Measurements from ENCODE around the gene PCED1B. TPM values are rescaled to one million over a fixed set of nuclear protein-coding genes. Genes with fewer than 3 reads are reported as not detected.

PCED1B gene
- total RNA-seq, 2 experiments from 2014 or later = 72.1 to 74.2 TPM

DNA sequence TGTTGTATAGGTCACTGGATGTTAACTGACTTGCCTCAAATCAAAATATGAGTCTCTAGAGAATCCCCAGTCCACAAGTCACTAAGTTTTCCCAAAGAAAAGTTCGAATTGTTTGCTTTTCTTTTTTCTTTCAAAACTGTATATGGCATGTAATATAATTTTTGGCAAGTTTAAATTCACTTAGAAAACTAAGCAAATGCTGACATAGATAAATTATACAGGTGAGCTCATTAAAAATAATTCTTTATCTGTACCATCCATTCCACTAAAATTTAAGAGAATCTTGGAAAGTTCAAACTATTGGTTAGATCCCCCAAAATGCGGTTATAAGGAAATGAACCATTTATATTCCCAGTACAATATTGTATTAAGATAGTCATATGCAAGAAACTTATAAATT, 145.9 kb downstream of the PCED1B start:
- DNase-seq = no peak
- no peaks in the 10 kb centered on the region for H3K27me3 Mint-ChIP-seq (ENCODE audit: low read depth)
- CTCF ChIA-PET = interaction anchor here (0.6 to 2.2 kb wide), 8 partner anchors 14 to 209 kb away, joined by 3 to 8 read pairs (median 4); no protein-coding TSS in a partner anchor
- peak overlapping the region; percentile 82 for H3K27ac Mint-ChIP-seq
- no peak for ATAC-seq
- peak overlapping the region; percentile 70 for H3K4me3 Mint-ChIP-seq
- peaks cover 78% of the 10 kb centered on the region for H3K36me3 Mint-ChIP-seq (ENCODE audit: low read depth)
- POLR2A ChIA-PET = interaction anchor here (0.6 to 1.0 kb wide), 3 partner anchors 9 to 1242 kb away, joined by 3 to 4 read pairs (median 3); no protein-coding TSS in a partner anchor
- no peaks in the 10 kb centered on the region for H3K9me3 Mint-ChIP-seq (ENCODE audit: insufficient read depth)
- H3K4me1 Mint-ChIP-seq (ENCODE audit: low read depth) = peaks cover 75% of the 10 kb centered on the region

DNA sequence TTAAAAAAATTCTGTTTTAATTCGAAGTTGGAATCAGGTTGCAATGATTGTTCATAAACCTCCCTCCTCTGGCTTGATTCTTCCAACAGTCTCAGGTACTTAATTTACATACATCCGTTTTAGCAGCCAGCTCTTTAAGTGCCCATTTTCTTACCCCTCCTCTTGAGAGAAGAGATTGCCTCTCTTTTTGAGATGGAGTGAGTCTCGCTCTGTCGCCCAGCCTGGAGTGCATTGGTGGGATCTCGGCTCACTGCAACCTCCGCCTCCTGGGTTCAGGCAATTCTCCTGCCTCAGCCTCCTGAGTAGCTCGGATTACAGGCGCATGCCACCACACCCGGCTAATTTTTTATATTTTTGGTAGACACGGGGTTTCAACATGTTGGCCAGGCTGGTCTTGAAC, 146.8 kb downstream of the PCED1B start:
- H3K27ac Mint-ChIP-seq = peak overlapping the region; percentile 18
- CTCF ChIA-PET = interaction anchor here (1.0 to 3.9 kb wide), 8 partner anchors 10 to 171 kb away, joined by 3 to 23 read pairs (median 5); no protein-coding TSS in a partner anchor
- H3K4me3 Mint-ChIP-seq = no peak overlapping the region
- H3K36me3 Mint-ChIP-seq (ENCODE audit: low read depth) = peaks cover 82% of the 10 kb centered on the region
- ATAC-seq (no peak), DNase-seq (no peak)
- H3K4me1 Mint-ChIP-seq (ENCODE audit: low read depth) = peaks cover 75% of the 10 kb centered on the region
- H3K9me3 Mint-ChIP-seq (ENCODE audit: insufficient read depth) = no peaks in the 10 kb centered on the region
- H3K27me3 Mint-ChIP-seq (ENCODE audit: low read depth) = no peaks in the 10 kb centered on the region
- POLR2A ChIA-PET = interaction anchor here (0.7 to 3.6 kb wide), 5 partner anchors 8 to 50 kb away, joined by 3 to 20 read pairs (median 3); no protein-coding TSS in a partner anchor

DNA sequence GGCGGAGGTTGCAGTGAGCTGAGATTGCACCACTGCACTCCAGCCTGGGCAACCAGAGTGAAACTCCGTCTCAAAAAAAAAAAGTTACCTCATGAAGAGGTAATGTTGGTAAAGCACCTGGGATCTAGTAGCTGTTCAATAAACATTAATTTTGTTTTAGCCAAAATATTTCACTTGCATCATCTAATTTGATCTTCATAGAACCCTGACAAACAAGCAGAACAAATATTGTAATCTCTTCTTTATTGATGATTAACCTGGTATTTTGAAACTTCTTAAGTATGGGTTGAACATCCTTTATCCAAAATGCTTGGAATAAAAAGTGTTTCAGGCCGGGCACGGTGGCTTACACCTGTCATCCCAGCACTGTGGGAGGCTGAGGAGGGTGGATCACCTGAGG, 149.4 kb downstream of the PCED1B start:
- no peak overlapping the region for H3K27ac Mint-ChIP-seq
- CTCF ChIA-PET = interaction anchor here (0.7 to 3.9 kb wide), 6 partner anchors 10 to 169 kb away, joined by 3 to 23 read pairs (median 3); no protein-coding TSS in a partner anchor
- H3K27me3 Mint-ChIP-seq (ENCODE audit: low read depth) = no peaks in the 10 kb centered on the region
- peaks cover 67% of the 10 kb centered on the region for H3K4me1 Mint-ChIP-seq (ENCODE audit: low read depth)
- DNase-seq (no peak), ATAC-seq (no peak)
- no peaks in the 10 kb centered on the region for H3K9me3 Mint-ChIP-seq (ENCODE audit: insufficient read depth)
- POLR2A ChIA-PET = interaction anchor here (0.7 to 3.6 kb wide), 7 partner anchors 10 to 169 kb away, joined by 3 to 20 read pairs (median 4); no protein-coding TSS in a partner anchor
- no peak overlapping the region for H3K4me3 Mint-ChIP-seq
- H3K36me3 Mint-ChIP-seq (ENCODE audit: low read depth) = peaks cover 85% of the 10 kb centered on the region

DNA sequence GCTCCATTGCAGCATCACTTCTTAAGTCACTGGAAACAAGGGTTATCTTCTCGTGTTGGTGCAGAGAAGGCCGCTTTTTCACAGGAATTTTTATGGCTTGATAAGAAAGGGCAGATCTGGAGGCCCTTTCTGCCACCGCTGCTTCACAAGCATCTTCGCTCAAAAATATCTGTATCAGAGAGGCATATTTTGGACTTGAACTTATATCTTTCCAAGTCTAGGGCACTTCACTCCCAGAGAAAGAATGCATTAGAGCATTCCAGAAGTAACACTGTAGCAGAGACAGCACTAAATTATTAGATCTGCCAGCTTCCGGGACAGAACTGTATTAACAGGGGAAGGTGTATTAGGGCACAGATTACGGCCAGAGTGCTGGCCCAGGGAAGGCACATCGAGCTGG, 152.0 kb downstream of the PCED1B start:
- peaks cover 88% of the 10 kb centered on the region for H3K36me3 Mint-ChIP-seq (ENCODE audit: low read depth)
- H3K4me3 Mint-ChIP-seq = no peak overlapping the region
- DNase-seq (no peak), ATAC-seq (no peak)
- peak overlapping the region; percentile 10 for H3K27ac Mint-ChIP-seq
- peaks cover 8% of the 10 kb centered on the region for H3K9me3 Mint-ChIP-seq (ENCODE audit: insufficient read depth)
- CTCF ChIA-PET = no interaction called here
- POLR2A ChIA-PET = interaction anchor here (1.0 kb wide), 2 partner anchors 12 to 71 kb away, joined by 3 read pairs; no protein-coding TSS in a partner anchor
- no peaks in the 10 kb centered on the region for H3K27me3 Mint-ChIP-seq (ENCODE audit: low read depth)
- H3K4me1 Mint-ChIP-seq (ENCODE audit: low read depth) = peaks cover 59% of the 10 kb centered on the region

DNA sequence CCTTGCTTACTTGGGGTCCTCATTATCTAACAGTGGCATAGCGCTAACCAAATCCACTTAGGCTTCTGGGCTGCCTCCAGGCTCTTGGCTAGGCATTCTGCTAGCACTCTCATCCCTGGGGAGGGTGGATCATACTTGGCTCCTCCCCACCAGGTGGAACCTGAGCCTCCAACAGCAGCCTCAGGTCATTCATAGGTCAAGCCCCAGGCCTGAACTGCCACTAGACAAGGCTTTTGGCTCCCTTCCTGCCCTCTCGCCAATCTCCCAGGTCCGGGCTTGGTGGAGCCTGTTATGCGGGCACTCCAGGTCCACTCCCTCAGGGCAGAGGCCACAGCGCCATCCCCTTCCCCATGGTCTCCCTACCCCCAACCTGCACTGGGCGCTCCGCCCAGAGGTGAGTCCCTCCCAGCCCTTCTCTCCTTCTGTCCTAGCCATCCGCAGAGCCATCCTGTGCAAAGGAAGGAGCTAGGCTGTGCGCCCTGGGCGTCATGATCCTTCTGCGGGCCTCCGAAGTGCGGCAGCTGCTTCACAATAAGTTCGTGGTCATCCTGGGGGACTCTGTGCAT, 155.2 kb downstream of the PCED1B start:
- no peak for ATAC-seq
- Mint-ChIP-seq H3K27me3 (ENCODE audit: low read depth) (no peaks in the 10 kb centered on the region), H3K36me3 (ENCODE audit: low read depth) (peaks cover 81% of the 10 kb centered on the region), H3K9me3 (ENCODE audit: insufficient read depth) (peaks cover 10% of the 10 kb centered on the region), H3K27ac (no peak overlapping the region), H3K4me1 (ENCODE audit: low read depth) (peaks cover 59% of the 10 kb centered on the region), H3K4me3 (no peak overlapping the region)
- POLR2A ChIA-PET = interaction anchor here (1.3 to 1.5 kb wide), 2 partner anchors 15 to 162 kb away, joined by 3 to 6 read pairs; no protein-coding TSS in a partner anchor
- CTCF ChIA-PET = interaction anchor here (1.2 kb wide), 1 partner anchor 202 kb away, joined by 3 read pairs; no protein-coding TSS in a partner anchor
- DNase-seq = no peak

DNA sequence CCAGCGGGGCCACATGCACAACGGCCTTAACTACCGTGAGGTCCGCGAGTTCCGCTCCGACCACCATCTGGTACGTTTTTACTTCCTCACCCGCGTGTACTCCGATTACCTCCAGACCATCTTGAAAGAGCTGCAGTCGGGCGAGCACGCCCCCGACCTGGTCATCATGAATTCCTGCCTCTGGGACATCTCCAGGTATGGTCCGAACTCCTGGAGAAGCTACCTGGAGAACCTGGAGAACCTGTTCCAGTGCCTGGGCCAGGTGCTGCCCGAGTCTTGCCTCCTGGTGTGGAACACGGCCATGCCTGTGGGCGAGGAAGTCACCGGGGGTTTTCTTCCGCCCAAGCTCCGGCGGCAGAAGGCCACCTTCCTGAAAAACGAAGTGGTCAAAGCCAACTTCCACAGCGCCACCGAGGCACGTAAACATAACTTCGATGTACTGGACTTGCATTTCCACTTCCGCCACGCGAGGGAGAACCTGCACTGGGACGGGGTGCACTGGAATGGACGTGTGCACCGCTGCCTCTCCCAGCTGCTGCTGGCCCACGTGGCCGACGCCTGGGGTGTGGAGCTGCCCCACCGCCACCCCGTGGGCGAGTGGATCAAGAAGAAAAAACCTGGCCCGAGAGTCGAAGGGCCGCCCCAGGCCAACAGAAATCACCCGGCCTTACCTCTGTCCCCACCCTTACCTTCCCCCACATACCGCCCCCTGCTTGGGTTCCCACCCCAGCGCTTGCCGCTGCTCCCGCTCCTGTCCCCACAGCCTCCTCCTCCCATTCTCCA, 156.0 kb downstream of the PCED1B start:
- ChIA-PET CTCF (interaction anchor here (1.2 kb wide), 1 partner anchor 203 kb away, joined by 3 read pairs; no protein-coding TSS in a partner anchor), POLR2A (interaction anchor here (1.3 kb wide), 1 partner anchor 16 kb away, joined by 3 read pairs; no protein-coding TSS in a partner anchor)
- H3K4me1 Mint-ChIP-seq (ENCODE audit: low read depth) = peaks cover 59% of the 10 kb centered on the region

DNA sequence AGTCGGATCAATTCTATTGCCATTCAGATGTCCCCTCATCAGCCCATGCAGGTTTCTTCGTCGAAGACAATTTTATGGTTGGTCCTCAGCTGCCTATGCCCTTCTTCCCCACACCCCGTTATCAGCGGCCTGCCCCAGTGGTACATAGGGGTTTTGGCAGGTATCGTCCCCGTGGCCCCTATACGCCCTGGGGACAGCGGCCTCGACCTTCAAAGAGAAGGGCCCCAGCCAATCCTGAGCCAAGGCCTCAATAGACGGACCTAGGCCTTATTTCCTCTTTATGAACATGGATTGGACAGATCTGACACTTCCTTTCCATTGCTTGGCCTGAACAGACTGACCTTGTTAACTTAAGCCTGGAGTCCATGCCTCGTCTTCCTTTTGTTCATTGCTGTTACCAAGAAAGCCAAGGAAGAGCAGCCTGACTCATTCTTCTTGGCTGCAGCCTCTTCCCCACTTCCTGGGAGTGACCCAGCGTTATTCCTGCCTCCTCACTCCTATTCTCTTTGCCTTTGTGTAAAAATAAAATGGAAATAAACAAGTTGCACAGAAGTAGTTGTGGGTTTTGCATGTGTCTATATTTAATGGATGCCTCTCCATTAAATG, 156.8 kb downstream of the PCED1B start:
- CTCF ChIA-PET = interaction anchor here (1.2 kb wide), 1 partner anchor 204 kb away, joined by 3 read pairs; no protein-coding TSS in a partner anchor
- Mint-ChIP-seq H3K27me3 (ENCODE audit: low read depth) (no peaks in the 10 kb centered on the region), H3K4me1 (ENCODE audit: low read depth) (peaks cover 54% of the 10 kb centered on the region), H3K27ac (no peak overlapping the region), H3K4me3 (no peak overlapping the region), H3K36me3 (ENCODE audit: low read depth) (peaks cover 70% of the 10 kb centered on the region), H3K9me3 (ENCODE audit: insufficient read depth) (peaks cover 10% of the 10 kb centered on the region)
- POLR2A ChIA-PET = interaction anchor here (1.3 kb wide), 1 partner anchor 17 kb away, joined by 3 read pairs; no protein-coding TSS in a partner anchor
- ATAC-seq (no peak), DNase-seq (no peak)

More for the DNA sequence above, 156.0 kb downstream of the PCED1B start:
- H3K9me3 Mint-ChIP-seq (ENCODE audit: insufficient read depth) = peaks cover 10% of the 10 kb centered on the region
- H3K4me3 Mint-ChIP-seq = no peak overlapping the region
- ATAC-seq = no peak
- H3K36me3 Mint-ChIP-seq (ENCODE audit: low read depth) = peaks cover 77% of the 10 kb centered on the region
- no peak for DNase-seq
- no peak overlapping the region for H3K27ac Mint-ChIP-seq
- no peaks in the 10 kb centered on the region for H3K27me3 Mint-ChIP-seq (ENCODE audit: low read depth)

DNA sequence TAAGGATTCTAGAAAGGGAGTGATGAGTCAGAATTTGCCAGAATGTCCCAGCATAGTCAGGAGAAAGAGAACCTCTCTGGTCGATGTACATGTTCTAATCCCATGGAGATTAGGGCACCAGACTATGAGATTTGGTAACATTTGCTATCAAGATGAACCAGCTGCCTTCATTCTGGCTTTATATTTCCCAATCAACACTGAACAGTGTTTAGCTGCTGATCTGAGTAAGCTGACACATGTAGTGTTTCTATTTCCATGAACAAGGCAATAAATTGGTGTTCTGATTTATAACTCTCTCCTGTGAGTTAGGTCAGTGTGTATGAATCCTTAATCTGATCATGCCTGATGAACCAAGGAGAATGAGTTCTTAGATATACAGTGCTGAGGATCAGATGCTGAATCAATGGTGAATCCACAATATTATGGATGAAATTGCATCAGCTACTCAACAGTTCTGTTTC, 158.4 kb downstream of the PCED1B start:
- H3K27ac Mint-ChIP-seq = peak overlapping the region; percentile 59
- H3K4me1 Mint-ChIP-seq (ENCODE audit: low read depth) = peaks cover 49% of the 10 kb centered on the region
- peaks cover 10% of the 10 kb centered on the region for H3K9me3 Mint-ChIP-seq (ENCODE audit: insufficient read depth)
- DNase-seq (no peak), ATAC-seq (no peak)
- no peak overlapping the region for H3K4me3 Mint-ChIP-seq
- ChIA-PET CTCF (interaction anchor here (1.4 kb wide), 1 partner anchor 205 kb away, joined by 4 read pairs; no protein-coding TSS in a partner anchor), POLR2A (no interaction called here)
- H3K27me3 Mint-ChIP-seq (ENCODE audit: low read depth) = no peaks in the 10 kb centered on the region
- H3K36me3 Mint-ChIP-seq (ENCODE audit: low read depth) = peaks cover 61% of the 10 kb centered on the region

DNA sequence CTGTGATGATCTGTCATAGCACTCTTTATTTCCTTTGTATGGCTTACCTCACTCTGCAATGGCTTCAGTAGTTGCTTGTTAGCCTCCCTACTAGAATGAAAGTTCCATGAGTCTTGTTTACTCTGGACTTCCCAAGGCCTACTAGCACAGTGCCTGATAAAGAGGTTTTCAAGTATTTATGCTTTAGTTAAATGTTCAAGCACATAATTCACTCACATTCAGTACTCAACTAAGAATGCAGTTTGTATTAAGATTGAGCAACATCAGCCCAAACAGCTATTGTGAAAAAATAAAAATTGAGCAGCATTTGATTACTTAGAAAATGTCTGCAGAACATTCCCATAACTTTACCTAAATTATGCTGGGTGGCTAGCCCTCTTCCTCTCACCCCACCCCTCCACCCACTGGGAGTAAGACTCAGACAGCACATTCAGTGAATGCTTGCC, 159.3 kb downstream of the PCED1B start:
- Mint-ChIP-seq H3K9me3 (ENCODE audit: insufficient read depth) (peaks cover 10% of the 10 kb centered on the region), H3K27me3 (ENCODE audit: low read depth) (no peaks in the 10 kb centered on the region), H3K27ac (peak overlapping the region; percentile 59), H3K36me3 (ENCODE audit: low read depth) (peaks cover 54% of the 10 kb centered on the region), H3K4me3 (no peak overlapping the region), H3K4me1 (ENCODE audit: low read depth) (peaks cover 44% of the 10 kb centered on the region)
- ChIA-PET POLR2A (no interaction called here), CTCF (interaction anchor here (1.1 to 1.6 kb wide), 3 partner anchors 45 to 206 kb away, joined by 3 to 4 read pairs (median 3); no protein-coding TSS in a partner anchor)
- ATAC-seq (no peak), DNase-seq (no peak)

DNA sequence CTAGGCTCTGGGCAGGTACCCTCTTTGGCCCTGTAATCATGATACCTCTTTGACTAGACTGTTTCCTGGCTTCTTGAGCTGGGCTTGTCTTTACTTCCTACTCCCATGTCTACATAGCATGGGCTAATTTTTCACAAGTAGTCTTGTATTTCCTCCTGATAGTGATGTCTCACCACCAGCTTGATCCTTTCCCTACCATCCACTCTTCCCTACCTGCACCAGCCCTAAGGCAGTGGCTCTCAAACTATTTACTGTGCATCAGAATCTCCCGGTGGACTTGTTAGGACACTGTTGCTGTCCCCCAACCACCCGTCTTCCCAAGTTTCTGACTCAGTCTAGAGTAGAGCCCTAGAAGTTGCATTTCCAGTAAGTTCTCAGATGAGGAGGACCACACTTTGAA, 163.0 kb downstream of the PCED1B start:
- CTCF ChIA-PET = interaction anchor here (0.6 to 1.5 kb wide), 4 partner anchors 16 to 468 kb away, joined by 3 to 5 read pairs (median 3); no protein-coding TSS in a partner anchor
- no peak for ATAC-seq

DNA sequence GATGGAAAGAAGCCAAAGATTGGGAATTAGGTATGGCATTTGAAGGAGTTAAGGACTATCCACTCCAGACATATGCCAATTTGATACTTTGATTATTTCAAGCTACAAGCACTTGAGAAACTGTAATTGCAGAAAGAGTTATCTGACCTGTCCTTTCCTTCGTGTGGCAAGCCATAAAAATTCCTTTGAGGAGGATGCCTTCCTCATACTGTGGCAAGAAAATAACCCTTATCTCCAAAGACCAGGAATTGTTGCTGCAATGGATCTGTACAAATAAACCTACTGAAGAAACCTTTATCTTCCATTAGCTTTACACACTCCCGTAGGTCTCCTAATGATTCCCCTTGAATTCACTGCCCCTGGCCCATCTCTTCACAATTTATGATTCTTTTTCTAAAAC, 165.4 kb downstream of the PCED1B start:
- peaks cover 3% of the 10 kb centered on the region for H3K9me3 Mint-ChIP-seq (ENCODE audit: insufficient read depth)
- DNase-seq = no peak
- no peak overlapping the region for H3K4me3 Mint-ChIP-seq
- POLR2A ChIA-PET = no interaction called here
- H3K27me3 Mint-ChIP-seq (ENCODE audit: low read depth) = no peaks in the 10 kb centered on the region
- CTCF ChIA-PET = interaction anchor here (0.7 to 1.5 kb wide), 3 partner anchors 11 to 175 kb away, joined by 3 read pairs; no protein-coding TSS in a partner anchor
- no peak for ATAC-seq
- H3K27ac Mint-ChIP-seq = no peak overlapping the region
- peaks cover 42% of the 10 kb centered on the region for H3K36me3 Mint-ChIP-seq (ENCODE audit: low read depth)
- H3K4me1 Mint-ChIP-seq (ENCODE audit: low read depth) = peaks cover 2% of the 10 kb centered on the region

More for the DNA sequence above, 163.0 kb downstream of the PCED1B start:
- H3K4me3 Mint-ChIP-seq = no peak overlapping the region
- H3K9me3 Mint-ChIP-seq (ENCODE audit: insufficient read depth) = no peaks in the 10 kb centered on the region
- POLR2A ChIA-PET = interaction anchor here (0.6 to 1.2 kb wide), 3 partner anchors 34 to 808 kb away, joined by 3 to 4 read pairs (median 3); no protein-coding TSS in a partner anchor
- H3K36me3 Mint-ChIP-seq (ENCODE audit: low read depth) = peaks cover 35% of the 10 kb centered on the region
- H3K27ac Mint-ChIP-seq = no peak overlapping the region
- H3K27me3 Mint-ChIP-seq (ENCODE audit: low read depth) = no peaks in the 10 kb centered on the region
- H3K4me1 Mint-ChIP-seq (ENCODE audit: low read depth) = peaks cover 19% of the 10 kb centered on the region
- no peak for DNase-seq

All from activated CD8-positive, alpha-beta T cell treated with anti-CD3 and anti-CD28 coated beads, Interleukin-2, amount 10 ng/mL, durations not matched to agents 7 days and 5 days (primary cell).